ENCODE measurements around the gene FHIT. TPM values are rescaled to one million over a fixed set of nuclear protein-coding genes. Genes with fewer than 3 reads are reported as not detected.

Gene FHIT
- total RNA-seq, 2 donors from 2014 or later: 10.4 to 15.8 TPM

DNA sequence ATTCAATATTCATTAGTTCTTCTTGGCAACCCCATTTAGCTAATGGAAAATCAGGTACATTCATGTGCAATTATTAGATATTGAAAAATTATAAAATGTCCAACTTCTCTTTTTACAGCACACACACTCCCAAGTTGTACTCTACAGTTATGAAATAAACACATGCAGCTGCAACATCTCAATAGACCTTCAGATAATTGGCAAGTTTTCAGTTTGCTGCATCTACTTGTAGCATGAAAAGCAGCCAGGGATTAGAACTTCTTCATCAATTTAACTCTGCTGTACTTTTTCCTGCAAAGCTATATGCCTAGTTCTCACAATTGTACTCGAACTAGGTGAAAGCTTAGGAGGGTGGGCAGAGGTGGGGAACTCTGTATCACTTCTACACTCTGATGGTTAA is 46.6 kb upstream of the FHIT start:
- Histone ChIP-seq H3K36me3 (replicated peaks in 1 of 2; ENCODE audit: insufficient read depth in 1 of 2, low read depth in 2 of 2) (no peaks in the 10 kb centered on the region), H3K9me3 (no peaks in the 10 kb centered on the region), H3K27me3 (no peaks in the 10 kb centered on the region), H3K4me3 (no peak overlapping the region), H3K27ac (no peak overlapping the region), H3K4me1 (no peaks in the 10 kb centered on the region)
- no peak for DNase-seq
- intact Hi-C loops (cut with DNase I): no loop called here
- no peak for ATAC-seq
- TF ChIP-seq, protein P1, sequence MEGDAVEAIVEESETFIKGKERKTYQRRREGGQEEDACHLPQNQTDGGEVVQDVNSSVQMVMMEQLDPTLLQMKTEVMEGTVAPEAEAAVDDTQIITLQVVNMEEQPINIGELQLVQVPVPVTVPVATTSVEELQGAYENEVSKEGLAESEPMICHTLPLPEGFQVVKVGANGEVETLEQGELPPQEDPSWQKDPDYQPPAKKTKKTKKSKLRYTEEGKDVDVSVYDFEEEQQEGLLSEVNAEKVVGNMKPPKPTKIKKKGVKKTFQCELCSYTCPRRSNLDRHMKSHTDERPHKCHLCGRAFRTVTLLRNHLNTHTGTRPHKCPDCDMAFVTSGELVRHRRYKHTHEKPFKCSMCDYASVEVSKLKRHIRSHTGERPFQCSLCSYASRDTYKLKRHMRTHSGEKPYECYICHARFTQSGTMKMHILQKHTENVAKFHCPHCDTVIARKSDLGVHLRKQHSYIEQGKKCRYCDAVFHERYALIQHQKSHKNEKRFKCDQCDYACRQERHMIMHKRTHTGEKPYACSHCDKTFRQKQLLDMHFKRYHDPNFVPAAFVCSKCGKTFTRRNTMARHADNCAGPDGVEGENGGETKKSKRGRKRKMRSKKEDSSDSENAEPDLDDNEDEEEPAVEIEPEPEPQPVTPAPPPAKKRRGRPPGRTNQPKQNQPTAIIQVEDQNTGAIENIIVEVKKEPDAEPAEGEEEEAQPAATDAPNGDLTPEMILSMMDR (IDR thresholded peaks at IDR 0.05): no peak
- no peak for TF ChIP-seq POLR2A (IDR thresholded peaks at IDR 0.05)
- 46 to 47% methylated on average over 1 of the region's 1 CpG for WGBS, 2 donors

DNA sequence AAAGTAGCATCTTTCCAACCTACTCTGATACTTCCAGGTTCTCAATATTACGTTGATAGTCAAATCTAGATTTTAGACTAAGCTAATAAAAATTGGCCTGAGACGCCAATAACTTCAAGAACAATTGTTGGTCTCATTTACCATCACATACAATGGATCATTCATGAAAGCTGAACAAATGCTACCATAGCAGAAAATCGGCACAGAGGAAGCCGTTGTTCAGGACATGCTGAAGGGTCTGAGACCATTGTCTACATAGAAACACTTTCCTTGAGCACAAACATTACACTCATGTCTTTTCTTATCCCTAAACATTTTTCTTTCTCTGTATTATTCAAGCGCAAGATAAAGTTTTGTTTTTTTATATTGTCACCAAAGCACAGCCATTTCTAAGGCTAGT is 37.2 kb upstream of the FHIT start:
- Histone ChIP-seq H3K4me1 (no peaks in the 10 kb centered on the region), H3K9me3 (no peaks in the 10 kb centered on the region), H3K4me3 (no peak overlapping the region), H3K27ac (no peak overlapping the region), H3K27me3 (no peaks in the 10 kb centered on the region), H3K36me3 (replicated peaks in 1 of 2; ENCODE audit: insufficient read depth in 1 of 2, low read depth in 2 of 2) (no peaks in the 10 kb centered on the region)
- WGBS, 2 donors: 70 to 74% methylated on average over 5 of the region's 5 CpGs
- TF ChIP-seq, protein P1 (IDR thresholded peaks at IDR 0.05): no peak
- no peak for TF ChIP-seq POLR2A (IDR thresholded peaks at IDR 0.05)
- DNase-seq (no peak), ATAC-seq (no peak)
- intact Hi-C loops (cut with DNase I): no loop called here

DNA sequence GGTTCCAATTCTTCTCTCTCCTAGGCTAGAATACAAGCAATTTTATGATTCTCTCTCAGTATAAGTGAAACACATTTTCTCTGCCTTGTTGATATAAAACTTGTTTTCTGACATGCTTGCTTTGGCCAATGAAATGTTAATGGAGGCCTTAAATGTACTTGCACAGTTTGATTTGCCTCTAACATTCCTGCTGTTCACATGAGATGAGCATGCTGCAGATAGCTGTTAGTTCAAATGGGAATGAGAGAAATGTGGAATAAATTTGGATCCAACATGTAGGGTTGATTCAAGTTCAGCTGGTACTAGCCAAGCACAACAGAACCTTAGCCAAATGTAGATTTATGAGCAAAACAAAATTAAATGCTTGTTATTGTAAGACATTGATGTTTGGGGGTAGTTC is 32.6 kb upstream of the FHIT start:
- Histone ChIP-seq H3K36me3 (replicated peaks in 1 of 2; ENCODE audit: insufficient read depth in 1 of 2, low read depth in 2 of 2) (no peaks in the 10 kb centered on the region), H3K27me3 (no peaks in the 10 kb centered on the region), H3K4me3 (no peak overlapping the region), H3K27ac (no peak overlapping the region), H3K4me1 (no peaks in the 10 kb centered on the region), H3K9me3 (no peaks in the 10 kb centered on the region)
- intact Hi-C loops (cut with DNase I): no loop called here
- no peak for DNase-seq
- no peak for TF ChIP-seq POLR2A (IDR thresholded peaks at IDR 0.05)
- TF ChIP-seq, protein P1 (IDR thresholded peaks at IDR 0.05): no peak
- no peak for ATAC-seq

DNA sequence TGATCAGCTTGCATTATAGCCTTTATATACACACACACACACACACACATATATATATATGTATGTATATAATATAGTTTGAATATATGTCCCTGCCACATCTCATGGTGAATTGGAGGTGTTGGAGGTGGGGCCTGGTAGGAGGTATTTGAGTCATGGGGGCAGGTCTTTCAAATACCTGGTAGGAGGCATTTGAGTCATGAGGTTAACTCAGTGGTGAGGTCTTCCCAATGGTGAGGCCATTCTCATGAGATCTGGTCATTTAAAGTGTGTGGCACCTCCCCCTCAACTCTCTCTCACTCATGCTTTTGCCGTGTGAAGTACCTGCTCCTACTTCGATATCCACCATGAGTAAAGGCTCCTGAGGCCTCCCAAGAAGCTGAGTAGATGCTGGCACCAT is 27.5 kb upstream of the FHIT start:
- Histone ChIP-seq H3K9me3 (no peaks in the 10 kb centered on the region), H3K4me1 (no peaks in the 10 kb centered on the region), H3K36me3 (replicated peaks in 1 of 2; ENCODE audit: insufficient read depth in 1 of 2, low read depth in 2 of 2) (no peaks in the 10 kb centered on the region), H3K27ac (no peak overlapping the region), H3K27me3 (no peaks in the 10 kb centered on the region), H3K4me3 (no peak overlapping the region)
- DNase-seq (no peak), ATAC-seq (no peak)
- WGBS, 2 donors: 90 to 93% methylated on average over 2 of the region's 2 CpGs
- TF ChIP-seq, protein P1 (IDR thresholded peaks at IDR 0.05): no peak
- TF ChIP-seq POLR2A (IDR thresholded peaks at IDR 0.05): no peak
- intact Hi-C loops (cut with DNase I): no loop called here

DNA sequence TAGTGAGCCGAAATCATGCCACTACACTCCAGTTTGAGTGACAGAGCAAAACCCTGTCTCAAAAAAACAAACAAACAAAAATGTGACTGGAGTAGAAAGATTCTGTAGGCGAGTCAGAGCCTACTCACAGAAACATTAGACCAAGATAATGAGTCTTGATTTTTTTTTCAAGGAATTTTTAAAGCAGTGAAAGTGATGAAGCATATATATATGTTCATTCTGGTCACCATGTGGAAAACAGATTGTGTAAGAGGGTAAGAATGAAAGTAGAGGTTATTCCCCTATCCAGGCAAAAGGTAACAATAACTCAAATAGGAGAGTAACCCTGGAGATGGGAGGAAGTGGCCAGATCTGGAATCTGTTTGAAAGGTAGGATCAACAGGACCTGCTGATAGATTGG is 26.2 kb upstream of the FHIT start:
- H3K36me3 ChIP-seq (replicated peaks in 1 of 2; ENCODE audit: insufficient read depth in 1 of 2, low read depth in 2 of 2): no peaks in the 10 kb centered on the region
- ATAC-seq: no peak
- no peaks in the 10 kb centered on the region for H3K4me1 ChIP-seq
- intact Hi-C loops (cut with DNase I): no loop called here
- WGBS, 2 donors: 78 to 82% methylated on average over 2 of the region's 2 CpGs
- H3K27ac ChIP-seq: no peak overlapping the region
- TF ChIP-seq, protein P1 (IDR thresholded peaks at IDR 0.05): no peak
- no peak for TF ChIP-seq POLR2A (IDR thresholded peaks at IDR 0.05)
- no peak for DNase-seq
- no peaks in the 10 kb centered on the region for H3K9me3 ChIP-seq
- H3K4me3 ChIP-seq: no peak overlapping the region
- H3K27me3 ChIP-seq: no peaks in the 10 kb centered on the region
